H7 (cell line): ENCODE results near the gene SLC25A20. TPM values are rescaled to one million over a fixed set of nuclear protein-coding genes. Genes with fewer than 3 reads are reported as not detected.

Experiments
- DNase-seq: peaks from one replicate; pipeline ENCODE4 v3.0.0; 2012
- H3K27me3 ChIP-seq: 2 replicates; pipeline ENCODE4 v1.6.0; 2011; ENCODE audit warnings: mild to moderate bottlenecking, low read length; ENCODE audit not compliant: control insufficient read depth, insufficient read depth
- H3K36me3 ChIP-seq: replicated peaks from 2 replicates; pipeline ENCODE4 v1.5.1; 2011; ENCODE audit warnings: low read length; ENCODE audit not compliant: control insufficient read depth, insufficient read depth
- H3K4me3 ChIP-seq: 2 replicates; pipeline ENCODE4 v1.5.1; 2011; ENCODE audit warnings: low read depth, mild to moderate bottlenecking, control low read depth, low read length, moderate library complexity; ENCODE audit not compliant: insufficient read depth
- total RNA-seq: library from RNA; depleted of rRNA; stranded (reverse); fragments of >200 nt; shearing (Covaris generic); gene quantifications from 2 replicates; pipeline ENCODE4 v1.2.3, GENCODE V29; 2014

The SLC25A20 gene
- total RNA-seq, 1 experiment from 2014 or later = 18.4 TPM

GRCh38 chr3:48879307-48879993 lies 19.2 kb downstream of the SLC25A20 start:
- no peak for DNase-seq
- Histone ChIP-seq H3K36me3 (no peaks in the 10 kb centered on the region), H3K27me3 (no peaks in the 10 kb centered on the region)

GRCh38 chr3:48877671-48878070 lies 21.0 kb downstream of the SLC25A20 start:
- no peak for DNase-seq
- H3K27me3 ChIP-seq = no peaks in the 10 kb centered on the region
- no peak overlapping the region for H3K4me3 ChIP-seq

More at GRCh38 chr3:48879307-48879993, 19.2 kb downstream of the SLC25A20 start:
- no peak overlapping the region for H3K4me3 ChIP-seq

GRCh38 chr3:48863122-48863521 lies 35.6 kb downstream of the SLC25A20 start:
- no peaks in the 10 kb centered on the region for H3K27me3 ChIP-seq
- DNase-seq = no peak

More at GRCh38 chr3:48877671-48878070, 21.0 kb downstream of the SLC25A20 start:
- H3K36me3 ChIP-seq = no peaks in the 10 kb centered on the region

GRCh38 chr3:48859206-48859605 lies 39.5 kb downstream of the SLC25A20 start:
- Histone ChIP-seq H3K27me3 (no peaks in the 10 kb centered on the region), H3K36me3 (no peaks in the 10 kb centered on the region), H3K4me3 (no peak overlapping the region)
- no peak for DNase-seq

More at GRCh38 chr3:48863122-48863521, 35.6 kb downstream of the SLC25A20 start:
- no peaks in the 10 kb centered on the region for H3K36me3 ChIP-seq
- H3K4me3 ChIP-seq = no peak overlapping the region

GRCh38 chr3:48858709-48859108 lies 40.0 kb downstream of the SLC25A20 start:
- no peak for DNase-seq
- no peak overlapping the region for H3K4me3 ChIP-seq
- H3K27me3 ChIP-seq = no peaks in the 10 kb centered on the region
- no peaks in the 10 kb centered on the region for H3K36me3 ChIP-seq

GRCh38 chr3:48857641-48858040 lies 41.0 kb downstream of the SLC25A20 start:
- H3K27me3 ChIP-seq = no peaks in the 10 kb centered on the region
- H3K4me3 ChIP-seq = no peak overlapping the region
- no peak for DNase-seq

GRCh38 chr3:48856469-48856868 lies 42.2 kb downstream of the SLC25A20 start:
- H3K4me3 ChIP-seq = no peak overlapping the region
- no peaks in the 10 kb centered on the region for H3K27me3 ChIP-seq
- DNase-seq = no peak
- H3K36me3 ChIP-seq = no peaks in the 10 kb centered on the region

More at GRCh38 chr3:48857641-48858040, 41.0 kb downstream of the SLC25A20 start:
- H3K36me3 ChIP-seq = no peaks in the 10 kb centered on the region

GRCh38 chr3:48855681-48856447 lies 42.8 kb downstream of the SLC25A20 start:
- no peak for DNase-seq
- H3K36me3 ChIP-seq = no peaks in the 10 kb centered on the region
- no peak overlapping the region for H3K4me3 ChIP-seq
- H3K27me3 ChIP-seq = no peaks in the 10 kb centered on the region

GRCh38 chr3:48852151-48852550 lies 46.5 kb downstream of the SLC25A20 start:
- Histone ChIP-seq H3K36me3 (no peaks in the 10 kb centered on the region), H3K4me3 (no peak overlapping the region), H3K27me3 (no peaks in the 10 kb centered on the region)
- DNase-seq = no peak

GRCh38 chr3:48851407-48851806 lies 47.3 kb downstream of the SLC25A20 start:
- Histone ChIP-seq H3K4me3 (no peak overlapping the region), H3K36me3 (no peaks in the 10 kb centered on the region), H3K27me3 (peaks cover 2% of the 10 kb centered on the region; the same call in 1 of the 2 replicates)
- DNase-seq = no peak

- DNase-seq = no peak
These were observed 49.7 kb downstream of the SLC25A20 start for GRCh38 chr3:48848816-48849515.

GRCh38 chr3:48847504-48848423 lies 50.9 kb downstream of the SLC25A20 start, which contains the start of gene PRKAR2A:
PRKAR2A (minus strand) TSS chr3:48847874; CDS start chr3:48847596, 278 bp downstream.
- peak within 1 kb of the TSS; percentile 67 for H3K4me3 ChIP-seq
- peaks cover 2% of the 10 kb centered on the region; the same call in 1 of the 2 replicates for H3K27me3 ChIP-seq
- peak; percentile 97 for DNase-seq
- H3K36me3 ChIP-seq = no peaks in the 10 kb centered on the region

More at GRCh38 chr3:48848816-48849515, 49.7 kb downstream of the SLC25A20 start:
- Histone ChIP-seq H3K4me3 (no peak overlapping the region), H3K36me3 (no peaks in the 10 kb centered on the region), H3K27me3 (peaks cover 2% of the 10 kb centered on the region; the same call in 1 of the 2 replicates)

- no peaks in the 10 kb centered on the region for H3K36me3 ChIP-seq
- H3K4me3 ChIP-seq = peak overlapping the region; percentile 67
- peaks cover 2% of the 10 kb centered on the region; the same call in 1 of the 2 replicates for H3K27me3 ChIP-seq
- peak; percentile 86 for DNase-seq
These were observed 51.6 kb downstream of the SLC25A20 start for GRCh38 chr3:48847053-48847503.
